Subcutaneous abdominal adipose tissue (tissue), 5 donors: ENCODE measurements around the gene MTARC1.
A peak's percentile ranks its signal among the peaks of the same experiment; 100 is the strongest.

ENCODE experiments used
- H3K27ac ChIP-seq: one replicate; pipeline ENCODE4 v1.7.0; 2013; ENCODE audit warnings: low read depth, mild to moderate bottlenecking, inconsistent platforms, low read length, moderate library complexity
- H3K27me3 ChIP-seq, 5 donors: one replicate each; pipeline ENCODE4 v1.7.0; 2013; ENCODE audit warnings: low read length in 5 of 5, inconsistent platforms in 1 of 5; ENCODE audit not compliant: control insufficient read depth in 5 of 5, insufficient read depth in 4 of 5
- H3K36me3 ChIP-seq, 5 donors: one replicate each; pipeline ENCODE4 v1.7.0; 2013; ENCODE audit warnings: low read length in 5 of 5; ENCODE audit not compliant: control insufficient read depth in 5 of 5, insufficient read depth in 5 of 5
- H3K4me1 ChIP-seq, 5 donors: one replicate each; pipeline ENCODE4 v1.7.0; 2013; ENCODE audit warnings: low read length in 5 of 5, mild to moderate bottlenecking in 3 of 5, moderate library complexity in 1 of 5; ENCODE audit not compliant: control insufficient read depth in 5 of 5, insufficient read depth in 5 of 5
- H3K4me3 ChIP-seq, 5 donors: one replicate each; pipeline ENCODE4 v1.7.0; 2013; ENCODE audit warnings: low read length in 5 of 5, low read depth in 1 of 5
- H3K9ac ChIP-seq, 5 donors: one replicate each; pipeline ENCODE4 v1.7.0; 2013; ENCODE audit warnings: low read length in 5 of 5, mild to moderate bottlenecking in 4 of 5, moderate library complexity in 3 of 5
- H3K9me3 ChIP-seq, 5 donors: one replicate each; pipeline ENCODE4 v1.7.0; 2013; ENCODE audit warnings: low read length in 5 of 5; ENCODE audit not compliant: control insufficient read depth in 5 of 5
- donor health status: healthy.
- donor health status: healthy.
- donor health status: healthy.
- donor health status: healthy.
- donor health status: healthy.

The MTARC1 gene

GRCh38 chr1:220786337-220787068 is at the start of gene MTARC1:
Gene MTARC1 (plus strand): TSS chr1:220786913. CDS start chr1:220786945, 32 bp downstream.
- Histone ChIP-seq H3K36me3 (peaks cover 0 to 16% (median 7%) of the 10 kb centered on the region in 5 donors), H3K9me3 (no peaks in the 10 kb centered on the region), H3K27ac (peak within 1 kb of the TSS; percentile 88), H3K4me3 (peak within 1 kb of the TSS; percentile 73 to 83 (median 76)), H3K4me1 (peaks cover 2 to 61% (median 56%) of the 10 kb centered on the region in 5 donors), H3K27me3 (no peaks in the 10 kb centered on the region), H3K9ac (peak within 1 kb of the TSS; percentile 29 to 80 (median 72))

- no peaks in the 10 kb centered on the region for H3K36me3 ChIP-seq
Observed at GRCh38 chr1:220741349-220741748, 45.4 kb upstream of the MTARC1 start.

GRCh38 chr1:220741825-220742224 is 44.9 kb upstream of the MTARC1 start:
- Histone ChIP-seq H3K27me3 (peaks cover 0 to 2% (median 0%) of the 10 kb centered on the region in 5 donors), H3K4me3 (no peak overlapping the region), H3K9ac (no peak overlapping the region), H3K9me3 (no peaks in the 10 kb centered on the region), H3K27ac (no peak overlapping the region), H3K36me3 (no peaks in the 10 kb centered on the region), H3K4me1 (peaks cover 0 to 1% (median 0%) of the 10 kb centered on the region in 5 donors)

More at GRCh38 chr1:220741349-220741748, 45.4 kb upstream of the MTARC1 start:
- Histone ChIP-seq H3K4me1 (no peaks in the 10 kb centered on the region), H3K9ac (no peak overlapping the region), H3K27ac (no peak overlapping the region), H3K9me3 (no peaks in the 10 kb centered on the region), H3K27me3 (peaks cover 0 to 2% (median 0%) of the 10 kb centered on the region in 5 donors), H3K4me3 (no peak overlapping the region)

DNA sequence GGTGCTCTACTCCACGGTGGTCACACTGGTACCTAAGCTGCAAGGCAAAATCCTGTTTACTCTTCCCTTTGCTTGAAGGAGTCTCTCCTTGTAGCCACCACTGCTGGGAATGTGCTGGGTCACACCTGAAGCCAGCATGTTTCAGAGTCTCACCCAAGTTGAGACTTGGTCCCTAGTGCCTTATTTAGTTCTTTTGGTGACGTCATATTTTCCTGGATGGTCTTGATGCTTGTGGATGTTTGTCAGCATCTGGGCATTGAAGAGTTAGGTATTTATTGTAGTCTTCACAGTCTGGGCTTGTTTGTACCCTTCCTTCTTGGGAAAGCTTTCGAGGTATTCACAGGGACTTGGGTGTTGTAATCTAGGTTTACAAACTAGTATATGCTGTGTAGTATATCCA is 44.2 kb upstream of the MTARC1 start:
- H3K27ac ChIP-seq: no peak overlapping the region
- H3K9me3 ChIP-seq: no peaks in the 10 kb centered on the region
- no peaks in the 10 kb centered on the region for H3K36me3 ChIP-seq
- H3K9ac ChIP-seq: no peak overlapping the region
- peaks cover 0 to 8% (median 4%) of the 10 kb centered on the region in 5 donors for H3K4me1 ChIP-seq
- H3K27me3 ChIP-seq: peaks cover 0 to 2% (median 0%) of the 10 kb centered on the region in 5 donors
- no peak overlapping the region for H3K4me3 ChIP-seq

- peaks cover 0 to 2% (median 0%) of the 10 kb centered on the region in 5 donors for H3K27me3 ChIP-seq
- H3K9me3 ChIP-seq: no peaks in the 10 kb centered on the region
- peak overlapping the region; percentile 84 for H3K27ac ChIP-seq
- H3K4me1 ChIP-seq: peaks cover 10 to 45% (median 41%) of the 10 kb centered on the region in 5 donors
- H3K9ac ChIP-seq: no peak overlapping the region
- no peak overlapping the region for H3K4me3 ChIP-seq
- no peaks in the 10 kb centered on the region for H3K36me3 ChIP-seq
Observed at GRCh38 chr1:220746851-220747250, 39.9 kb upstream of the MTARC1 start.

DNA sequence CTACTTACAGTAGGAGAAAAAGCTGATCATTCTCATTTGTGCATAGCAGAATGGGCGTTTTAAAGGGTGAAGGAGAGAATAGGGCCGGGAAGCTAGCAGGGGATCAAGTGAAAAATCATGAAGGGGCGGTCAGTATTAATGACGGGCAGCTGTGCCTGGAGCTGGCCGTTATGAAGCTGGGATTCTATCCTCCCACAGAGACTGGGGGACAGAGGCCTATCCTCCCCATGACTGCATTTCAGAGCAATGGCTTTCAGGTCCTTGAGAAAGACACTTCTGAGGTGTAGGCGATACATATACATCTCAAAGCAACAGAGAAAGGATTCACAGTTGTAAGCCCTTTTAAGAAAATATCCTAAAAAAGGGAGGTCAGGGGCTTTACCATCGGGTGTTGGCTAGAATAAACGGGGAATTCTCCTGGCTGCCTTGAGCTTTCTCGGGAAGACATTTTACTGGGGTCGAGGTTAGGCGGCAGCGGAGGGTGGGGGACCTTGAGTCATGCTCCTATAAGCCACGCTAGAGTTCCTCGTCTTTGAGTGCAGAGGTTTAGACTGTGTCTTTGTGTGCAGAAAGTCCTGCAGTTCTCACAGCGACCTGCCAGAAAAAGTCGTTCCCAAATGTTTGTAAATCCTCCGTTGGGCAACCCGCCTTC is 39.1 kb upstream of the MTARC1 start:
- H3K9me3 ChIP-seq: no peaks in the 10 kb centered on the region
- peak overlapping the region; percentile 16 to 90 (median 84) for H3K9ac ChIP-seq
- peaks cover 10 to 51% (median 41%) of the 10 kb centered on the region in 5 donors for H3K4me1 ChIP-seq
- H3K27me3 ChIP-seq: peaks cover 0 to 2% (median 0%) of the 10 kb centered on the region in 5 donors
- no peaks in the 10 kb centered on the region for H3K36me3 ChIP-seq
- H3K4me3 ChIP-seq: peak overlapping the region; percentile 84 to 92 (median 87)
- H3K27ac ChIP-seq: peak overlapping the region; percentile 84

GRCh38 chr1:220748089-220748934 is 38.4 kb upstream of the MTARC1 start, which contains the start of gene MTARC2:
Gene MTARC2 (plus strand): TSS chr1:220748322. CDS start chr1:220748532, 210 bp downstream.
- Histone ChIP-seq H3K4me3 (peak within 1 kb of the TSS; percentile 84 to 92 (median 87)), H3K4me1 (peaks cover 10 to 54% (median 41%) of the 10 kb centered on the region in 5 donors), H3K9me3 (no peaks in the 10 kb centered on the region), H3K9ac (peak within 1 kb of the TSS; percentile 28 to 90 (median 84)), H3K36me3 (no peaks in the 10 kb centered on the region), H3K27me3 (peaks cover 0 to under 1% (median 0%) of the 10 kb centered on the region in 5 donors), H3K27ac (peak within 1 kb of the TSS; percentile 84)

DNA sequence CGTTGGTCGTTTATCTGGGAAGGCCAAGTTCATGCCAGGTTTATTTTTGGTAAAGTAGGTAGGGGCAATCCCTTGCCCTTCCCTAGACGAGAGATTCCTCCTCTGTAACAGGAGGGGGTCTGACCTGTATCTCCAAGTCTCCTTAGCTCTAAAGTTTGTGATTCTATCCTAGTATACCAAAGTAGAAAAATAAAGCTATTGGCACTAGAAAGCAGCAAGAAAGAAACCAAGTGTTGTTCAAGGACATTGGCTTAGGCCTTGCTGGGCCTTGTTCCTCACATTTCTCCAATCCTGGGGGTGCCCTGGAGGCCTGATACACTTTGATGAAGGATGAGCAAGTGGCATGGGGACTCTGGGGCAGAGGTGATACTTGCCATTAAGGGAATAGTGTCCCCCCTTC is 37.8 kb upstream of the MTARC1 start:
- Histone ChIP-seq H3K36me3 (no peaks in the 10 kb centered on the region), H3K27ac (peak overlapping the region; percentile 84), H3K4me1 (peaks cover 10 to 60% (median 44%) of the 10 kb centered on the region in 5 donors), H3K27me3 (no peaks in the 10 kb centered on the region), H3K9ac (peak overlapping the region; percentile 28 to 90 (median 84)), H3K9me3 (no peaks in the 10 kb centered on the region), H3K4me3 (peak overlapping the region; percentile 74 to 92 (median 86))

GRCh38 chr1:220750131-220750515 is 36.6 kb upstream of the MTARC1 start:
- Histone ChIP-seq H3K4me3 (peak overlapping the region; percentile 13 to 92 (median 33)), H3K36me3 (peaks cover 0 to 7% (median 5%) of the 10 kb centered on the region in 5 donors), H3K4me1 (peaks cover 10 to 72% (median 53%) of the 10 kb centered on the region in 5 donors), H3K27me3 (no peaks in the 10 kb centered on the region), H3K9me3 (no peaks in the 10 kb centered on the region), H3K27ac (peak overlapping the region; percentile 84), H3K9ac (peak overlapping the region in 1 of 5 donors; percentile 32)
